Right atrium auricular region (tissue), 2 donors: ENCODE results near the gene POFUT2. TPM values are rescaled to one million over a fixed set of nuclear protein-coding genes. Genes with fewer than 3 reads are reported as not detected.

Source experiments
- DNase-seq: peaks from one replicate; pipeline ENCODE4 v3.0.0-alpha.2; 2019; ENCODE audit warnings: low spot score
- H3K27ac ChIP-seq, 2 donors: fragments of 200-600 bp; sonication (generic); 1 replicate in 1 of 2; 2 replicates in 1 of 2; pipeline ENCODE4 v1.5.1; 2016 to 2019
- H3K27me3 ChIP-seq, 2 donors: fragments of 200-600 bp; sonication (generic); one replicate each; pipeline versions ENCODE4 v1.5.1 to v1.6.0; 2017 to 2019
- H3K36me3 ChIP-seq: fragments of 200-600 bp; sonication (generic); one replicate; pipeline ENCODE4 v1.5.1; 2016
- H3K4me1 ChIP-seq, 2 donors: fragments of 200-600 bp; sonication (generic); one replicate each; pipeline versions ENCODE4 v1.5.1 to v1.6.0; 2017 to 2019
- H3K4me3 ChIP-seq, 2 donors: fragments of 200-600 bp; sonication (generic); 1 replicate in 1 of 2; 2 replicates in 1 of 2; pipeline ENCODE4 v1.5.1; 2017 to 2019; ENCODE audit warnings: mild to moderate bottlenecking in 1 of 2, moderate library complexity in 1 of 2
- H3K9me3 ChIP-seq, 2 donors: fragments of 200-600 bp; sonication (generic); one replicate each; pipeline ENCODE4 v1.5.1; 2019
- CTCF ChIP-seq, 2 donors: fragments of 200-600 bp; sonication (generic); IDR thresholded peaks; one replicate each; pipeline ENCODE4 v1.5.1; 2019; ENCODE audit warnings: antibody characterized with exemption in 2 of 2
- total RNA-seq, 2 donors: library from RNA; depleted of rRNA; stranded (reverse); fragments of >200 nt; gene quantifications; one replicate each; pipeline ENCODE4 v1.1.0, GENCODE V29; 2016

Gene POFUT2
- total RNA-seq, 2 donors from 2014 or later = 5.8 to 12.0 TPM

DNA sequence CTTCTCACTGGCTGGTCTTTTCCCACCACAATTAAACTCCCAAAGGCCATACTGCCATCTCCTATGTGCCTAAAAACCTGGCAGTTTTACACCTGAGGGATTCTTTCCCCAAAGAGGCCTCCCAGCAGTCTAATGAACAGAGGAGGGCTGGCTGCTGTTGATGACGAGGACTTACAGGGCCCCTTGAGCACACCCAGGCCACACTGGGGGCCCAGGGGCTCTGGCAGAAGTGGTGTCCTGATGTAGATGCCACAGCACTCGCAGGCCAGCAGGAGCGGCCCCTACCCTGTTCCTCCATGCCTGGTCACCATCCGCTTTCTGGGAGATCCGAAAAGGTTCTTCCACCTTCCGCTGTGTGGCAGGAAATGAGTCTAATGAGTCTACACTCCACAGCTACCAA lies 24.2 kb downstream of the POFUT2 start:
- DNase-seq = no peak
- Histone ChIP-seq H3K4me3 (no peak overlapping the region), H3K4me1 (no peaks in the 10 kb centered on the region), H3K27ac (no peak overlapping the region), H3K9me3 (no peaks in the 10 kb centered on the region), H3K36me3 (peaks cover 51% of the 10 kb centered on the region), H3K27me3 (no peaks in the 10 kb centered on the region)
- no peak for TF ChIP-seq CTCF (IDR thresholded peaks at IDR 0.05)

- TF ChIP-seq CTCF (IDR thresholded peaks at IDR 0.05) = no peak
- Histone ChIP-seq H3K9me3 (no peaks in the 10 kb centered on the region), H3K36me3 (peaks cover 47% of the 10 kb centered on the region), H3K27ac (no peak overlapping the region), H3K27me3 (no peaks in the 10 kb centered on the region), H3K4me3 (no peak overlapping the region), H3K4me1 (no peaks in the 10 kb centered on the region)
- DNase-seq = peak; percentile 55
Observed at GRCh38 chr21:45262616-45263015, 25.1 kb downstream of the POFUT2 start.

- Histone ChIP-seq H3K4me3 (no peak overlapping the region), H3K27ac (no peak overlapping the region), H3K4me1 (peaks cover 0 to 3% of the 10 kb centered on the region in 2 donors), H3K27me3 (no peaks in the 10 kb centered on the region), H3K36me3 (peaks cover 42% of the 10 kb centered on the region), H3K9me3 (no peaks in the 10 kb centered on the region)
- TF ChIP-seq CTCF (IDR thresholded peaks at IDR 0.05) = no peak
- peak; percentile 47 for DNase-seq
Observed at GRCh38 chr21:45262041-45262581, 25.6 kb downstream of the POFUT2 start.

DNA sequence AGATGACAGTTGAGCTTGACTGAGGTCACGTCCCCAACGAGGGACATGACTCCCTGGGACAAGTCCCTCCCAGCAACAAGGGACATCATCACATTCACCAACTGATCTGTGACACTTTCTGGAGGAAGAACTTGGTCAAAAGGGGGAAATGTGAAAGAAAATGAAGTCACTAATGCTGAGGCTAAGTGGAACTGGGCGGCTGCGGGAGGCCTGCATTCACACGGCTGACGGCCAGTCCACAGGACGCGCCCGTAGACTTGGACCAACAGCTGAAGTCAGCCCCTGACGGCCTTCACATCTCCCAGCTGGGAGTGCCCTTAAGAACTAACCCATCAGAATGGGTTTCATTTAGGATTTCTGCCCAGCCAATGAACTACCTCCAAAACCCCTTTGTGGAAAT lies 26.6 kb downstream of the POFUT2 start:
- no peak overlapping the region for H3K4me3 ChIP-seq
- TF ChIP-seq CTCF (IDR thresholded peaks at IDR 0.05) = no peak
- no peaks in the 10 kb centered on the region for H3K9me3 ChIP-seq
- H3K27ac ChIP-seq = no peak overlapping the region
- no peak for DNase-seq
- peaks cover 31% of the 10 kb centered on the region for H3K36me3 ChIP-seq
- H3K27me3 ChIP-seq = no peaks in the 10 kb centered on the region
- H3K4me1 ChIP-seq = peaks cover 0 to 10% of the 10 kb centered on the region in 2 donors

- DNase-seq = peak; percentile 47
- Histone ChIP-seq H3K9me3 (no peaks in the 10 kb centered on the region), H3K36me3 (peaks cover 23% of the 10 kb centered on the region), H3K4me3 (no peak overlapping the region), H3K27ac (no peak overlapping the region), H3K27me3 (no peaks in the 10 kb centered on the region), H3K4me1 (peaks cover 0 to 10% of the 10 kb centered on the region in 2 donors)
- TF ChIP-seq CTCF (IDR thresholded peaks at IDR 0.05) = no peak
Observed at GRCh38 chr21:45260191-45260825, 27.4 kb downstream of the POFUT2 start.
